NCI-H2171 treated with DMSO at 0.1 percent for 48 hours (cell line): ENCODE data around the gene PCDHAC1.
A peak's percentile ranks its signal among the peaks of the same experiment; 100 is the strongest.

Source experiments
- DNase-seq: peaks from one replicate; lab custom pipeline; 2025; lab: John Stamatoyannopoulos, UW

PCDHAC1 gene

GRCh38 chr5:140966293-140967225 lies 40.5 kb downstream of the PCDHAC1 start, which contains the start of gene PCDHAC2:
Gene PCDHAC2 (plus strand): TSS chr5:140966476. CDS start chr5:140966767, 291 bp downstream.
- peak; percentile 57 for DNase-seq

DNA sequence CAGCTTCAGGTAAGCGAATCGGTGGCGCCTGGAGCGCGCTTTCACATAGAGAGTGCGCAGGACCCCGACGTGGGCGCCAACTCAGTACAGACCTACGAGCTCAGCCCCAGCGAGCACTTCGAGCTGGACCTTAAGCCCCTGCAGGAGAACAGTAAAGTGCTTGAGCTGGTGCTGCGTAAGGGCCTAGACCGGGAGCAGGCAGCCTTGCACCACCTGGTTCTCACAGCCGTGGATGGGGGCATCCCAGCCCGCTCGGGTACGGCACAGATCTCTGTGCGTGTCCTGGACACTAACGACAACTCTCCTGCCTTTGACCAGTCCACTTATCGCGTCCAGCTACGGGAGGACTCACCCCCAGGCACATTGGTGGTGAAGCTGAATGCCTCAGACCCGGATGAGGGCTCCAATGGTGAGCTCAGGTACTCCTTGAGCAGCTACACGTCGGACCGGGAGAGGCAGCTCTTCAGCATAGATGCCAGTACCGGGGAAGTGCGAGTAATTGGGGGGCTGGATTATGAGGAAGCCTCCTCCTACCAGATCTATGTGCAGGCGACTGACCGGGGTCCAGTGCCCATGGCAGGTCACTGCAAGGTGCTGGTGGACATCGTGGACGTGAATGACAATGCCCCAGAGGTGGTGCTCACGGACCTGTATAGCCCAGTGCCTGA lies 41.3 kb downstream of the PCDHAC1 start:
- DNase-seq, result no peak

GRCh38 chr5:140969880-140970279 lies 43.8 kb downstream of the PCDHAC1 start:
- DNase-seq, result no peak

GRCh38 chr5:140973550-140973949 lies 47.5 kb downstream of the PCDHAC1 start:
- no peak for DNase-seq

GRCh38 chr5:140977003-140977402 lies 50.9 kb downstream of the PCDHAC1 start:
- DNase-seq, result peak; percentile 16

DNA sequence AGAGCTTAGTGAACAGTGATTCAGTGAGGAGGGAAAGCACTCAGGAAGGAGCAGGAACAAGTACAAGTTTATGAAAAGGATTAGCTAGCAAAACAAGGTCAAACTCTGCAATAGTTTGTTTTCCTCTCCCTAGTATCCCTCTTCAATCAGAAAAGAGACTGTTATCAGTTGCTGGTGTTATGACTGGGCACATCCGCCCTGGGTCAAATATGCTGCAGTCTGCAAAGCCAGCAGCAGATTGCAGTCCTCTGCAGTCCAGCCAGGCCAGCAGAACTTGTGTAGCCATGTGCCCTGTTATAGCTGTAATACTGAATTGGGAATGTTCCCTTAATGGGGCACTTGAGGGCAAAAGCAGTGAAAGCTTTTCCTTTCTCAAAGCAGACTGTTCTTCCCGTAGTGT lies 52.2 kb downstream of the PCDHAC1 start:
- no peak for DNase-seq

DNA sequence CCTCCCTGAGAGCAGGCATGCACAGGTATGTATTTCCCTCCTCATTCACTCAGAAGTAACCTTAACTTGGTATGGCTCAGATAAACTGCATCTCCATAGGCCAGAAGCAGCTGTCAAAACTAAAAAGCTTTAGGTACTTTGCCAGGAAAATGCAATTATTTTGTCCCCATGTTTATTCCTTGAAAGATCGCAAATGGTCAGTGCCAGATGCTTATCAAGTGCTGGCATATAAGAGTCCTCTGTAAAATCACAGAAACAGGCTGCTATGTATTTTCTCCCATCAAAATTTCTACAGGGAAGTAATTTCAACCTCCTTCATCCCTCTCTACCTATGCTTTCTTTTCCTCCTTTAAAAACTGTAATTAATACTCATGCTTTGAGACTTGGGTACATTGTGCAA lies 52.9 kb downstream of the PCDHAC1 start:
- no peak for DNase-seq
